ENCODE results near the gene TSHZ1.

GRCh38 chr18:75173125-75173432, 37.5 kb upstream of the TSHZ1 start:
- TF ChIP-seq EZH2 (IDR thresholded peaks at IDR 0.05; ENCODE audit: low read depth, unreplicated experiment), result no peak
- TF ChIP-seq CTCF (conservative IDR thresholded peaks at IDR 0.05; ENCODE audit: low read depth in 2 of 2), result peak in 1 of 2 experiments; percentile 30; a peak in 2 of 4 replicates
- no peak for TF ChIP-seq EZH2phosphoT487 (IDR thresholded peaks at IDR 0.05; ENCODE audit: unreplicated experiment)
- TF ChIP-seq ZNF331 (CRISPR knock-in tag; IDR thresholded peaks at IDR 0.05; ENCODE audit: low read depth), result no peak
- no peak for TF ChIP-seq REST (IDR thresholded peaks at IDR 0.05; ENCODE audit: unreplicated experiment)
- no peak for TF ChIP-seq POLR2AphosphoS5 (IDR thresholded peaks at IDR 0.05; ENCODE audit: low read depth)
- no peak for TF ChIP-seq JUNB (IDR thresholded peaks at IDR 0.05; ENCODE audit: unreplicated experiment)
- TF ChIP-seq STAT1 (IDR thresholded peaks at IDR 0.05; ENCODE audit: unreplicated experiment), result no peak
- TF ChIP-seq CREB1 (CRISPR knock-in tag; IDR thresholded peaks at IDR 0.05; ENCODE audit: low read depth), result no peak
- TF ChIP-seq NANOG (IDR thresholded peaks at IDR 0.05; ENCODE audit: borderline replicate concordance), result no peak
- no peak for TF ChIP-seq ZNF114 (CRISPR knock-in tag; IDR thresholded peaks at IDR 0.05)

All from GM23338 (cell line).